NCI-H1694 treated with DMSO at 0.1 percent for 48 hours (cell line): Measurements from ENCODE around the gene TMEM50A.
"Not testable (repeated sequence)": the region's sequence is repeated elsewhere in the genome, so short reads cannot be mapped to it uniquely, and the experiment has no call there.

Experiments used
- DNase-seq: peaks from one replicate; lab custom pipeline; 2025; lab: John Stamatoyannopoulos, UW

TMEM50A gene

GRCh38 chr1:25387096-25387495, 49.0 kb downstream of the TMEM50A start:
- not testable (repeated sequence) for DNase-seq

- not testable (repeated sequence) for DNase-seq
Observed at GRCh38 chr1:25388691-25389090, 50.6 kb downstream of the TMEM50A start.

- not testable (repeated sequence) for DNase-seq
Observed at GRCh38 chr1:25389721-25390120, 51.6 kb downstream of the TMEM50A start.

- DNase-seq: no peak
Observed at GRCh38 chr1:25392841-25393240, 54.7 kb downstream of the TMEM50A start.

GRCh38 chr1:25397549-25397948, 59.4 kb downstream of the TMEM50A start:
- not testable (repeated sequence) for DNase-seq

- DNase-seq: not testable (repeated sequence)
Observed at GRCh38 chr1:25398079-25398478, 59.9 kb downstream of the TMEM50A start.

- not testable (repeated sequence) for DNase-seq
Observed at GRCh38 chr1:25402947-25403803, 65.0 kb downstream of the TMEM50A start.

- DNase-seq: not testable (repeated sequence)
Observed at GRCh38 chr1:25405731-25406305, 67.7 kb downstream of the TMEM50A start.

GRCh38 chr1:25409641-25410427, 71.7 kb downstream of the TMEM50A start:
- not testable (repeated sequence) for DNase-seq
